HepG2 (cell line): Measurements from ENCODE around the gene NFKBIA. TPM values are rescaled to one million over a fixed set of nuclear protein-coding genes. Genes with fewer than 3 reads are reported as not detected.

Source experiments
- BRD4 ChIP-seq: sonication (generic); formaldehyde crosslinking; IDR thresholded peaks from 2 replicates; pipeline ENCODE4 v1.4.0; 2020; ENCODE audit warnings: missing genetic modification reagents
- DRAP1 ChIP-seq: IDR thresholded peaks from 2 replicates; pipeline ENCODE4 v1.6.1; 2016; ENCODE audit warnings: missing genetic modification reagents, missing compliant biosample characterization
- HNRNPL ChIP-seq: fragments of 200-400 bp; formaldehyde crosslinking; IDR thresholded peaks from 2 replicates; pipeline ENCODE4 v1.6.1; 2017; ENCODE audit warnings: mild to moderate bottlenecking, low read depth, low read length
- MAFK ChIP-seq, 2 experiments: IDR thresholded peaks in 1 of 2; conservative IDR thresholded peaks in 1 of 2; 2 replicates each; pipeline ENCODE4 v1.6.1; 2011; ENCODE audit warnings: improper control_type of control experiment in 2 of 2, low read length in 2 of 2
- NFE2L2 ChIP-seq: fragments of 150-350 bp; IDR thresholded peaks from 2 replicates; pipeline ENCODE4 v1.6.1; 2014; ENCODE audit warnings: low read length
- NFYC ChIP-seq: IDR thresholded peaks from 2 replicates; pipeline ENCODE4 v1.6.1; 2016; ENCODE audit warnings: missing genetic modification reagents, missing compliant biosample characterization
- PHB2 ChIP-seq: fragments of 450-650 bp; IDR thresholded peaks from 2 replicates; pipeline ENCODE4 v1.6.1; 2018; ENCODE audit not compliant: partially characterized antibody
- ZBTB40 ChIP-seq, 2 experiments: fragments of 450-650 bp in 1 of 2; sonication (generic) in 1 of 2; formaldehyde crosslinking in 1 of 2; IDR thresholded peaks; 2 replicates each; pipeline versions ENCODE4 v1.6.1 to v1.8.0; 2016 to 2022; ENCODE audit warnings: antibody characterized with exemption in 1 of 2, mild to moderate bottlenecking in 1 of 2, missing genetic modification reagents in 1 of 2
- ZNF180 ChIP-seq: sonication (generic); formaldehyde crosslinking; IDR thresholded peaks from 2 replicates; pipeline ENCODE4 v1.4.0; 2020; ENCODE audit warnings: low read depth, missing genetic modification reagents, borderline replicate concordance
- ZNF749 ChIP-seq: sonication (generic); formaldehyde crosslinking; IDR thresholded peaks from 2 replicates; pipeline ENCODE4 v1.8.0; 2022; ENCODE audit warnings: mild to moderate bottlenecking, missing genetic modification reagents, moderate library complexity, borderline replicate concordance
- polyA plus RNA-seq, 8 experiments: library from polyadenylated mRNA; depleted of rRNA in 3 of 8; stranded (reverse) in 7 of 8; unstranded in 1 of 8; fragments of >200 nt; fragmentation: Illumina TruSeq in 4 of 8; extraction: Trizol in 4 of 8; gene quantifications; 2 replicates each; pipeline versions ENCODE4 v1.2.1 to v1.2.3, GENCODE V29; 2011 to 2016; ENCODE audit warnings: low read depth in 4 of 8, missing spikeins in 1 of 8, mixed read lengths in 1 of 8; ENCODE audit not compliant: insufficient read depth in 1 of 8
- total RNA-seq, 5 experiments: library from RNA; depleted of rRNA; stranded (reverse); fragments of >200 nt; fragmentation: Illumina TruSeq; extraction: Trizol; gene quantifications; 2 replicates each; pipeline ENCODE4 v1.2.3, GENCODE V29; 2016; ENCODE audit warnings: low read depth in 1 of 5
- TF ChIP-seq, protein P1 (sequence below): sonication (generic); formaldehyde crosslinking; IDR thresholded peaks from 2 replicates; pipeline ENCODE4 v1.4.0; 2020; ENCODE audit warnings: mild to moderate bottlenecking, low read depth, missing genetic modification reagents
- TF ChIP-seq, protein P2 (sequence below): sonication (generic); formaldehyde crosslinking; IDR thresholded peaks from 2 replicates; pipeline ENCODE4 v1.5.0; 2020; ENCODE audit warnings: mild to moderate bottlenecking, missing genetic modification reagents

Gene NFKBIA
- total and polyA plus RNA-seq, 2 of the 13 experiments (the other 11 are each of a cell fraction or from before 2014, with no cell fraction given): 197 to 319 TPM

- no peak for TF ChIP-seq ZBTB40 (IDR thresholded peaks at IDR 0.05)
- TF ChIP-seq ZBTB40 (CRISPR knock-in tag; IDR thresholded peaks at IDR 0.05): no peak; the same call in 1 of the 2 replicates
- TF ChIP-seq PHB2: no peak
- TF ChIP-seq HNRNPL: no peak
- TF ChIP-seq, protein P1, sequence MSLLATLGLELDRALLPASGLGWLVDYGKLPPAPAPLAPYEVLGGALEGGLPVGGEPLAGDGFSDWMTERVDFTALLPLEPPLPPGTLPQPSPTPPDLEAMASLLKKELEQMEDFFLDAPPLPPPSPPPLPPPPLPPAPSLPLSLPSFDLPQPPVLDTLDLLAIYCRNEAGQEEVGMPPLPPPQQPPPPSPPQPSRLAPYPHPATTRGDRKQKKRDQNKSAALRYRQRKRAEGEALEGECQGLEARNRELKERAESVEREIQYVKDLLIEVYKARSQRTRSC (CRISPR knock-in tag): no peak
- peak; percentile 19; the same call in 1 of the 2 replicates for TF ChIP-seq NFE2L2
- TF ChIP-seq MAFK (conservative IDR thresholded peaks at IDR 0.05 in 1 of 2, IDR thresholded peaks at IDR 0.05 in 1 of 2; ENCODE audit: low read length in 2 of 2): no peak
- TF ChIP-seq, protein P2, sequence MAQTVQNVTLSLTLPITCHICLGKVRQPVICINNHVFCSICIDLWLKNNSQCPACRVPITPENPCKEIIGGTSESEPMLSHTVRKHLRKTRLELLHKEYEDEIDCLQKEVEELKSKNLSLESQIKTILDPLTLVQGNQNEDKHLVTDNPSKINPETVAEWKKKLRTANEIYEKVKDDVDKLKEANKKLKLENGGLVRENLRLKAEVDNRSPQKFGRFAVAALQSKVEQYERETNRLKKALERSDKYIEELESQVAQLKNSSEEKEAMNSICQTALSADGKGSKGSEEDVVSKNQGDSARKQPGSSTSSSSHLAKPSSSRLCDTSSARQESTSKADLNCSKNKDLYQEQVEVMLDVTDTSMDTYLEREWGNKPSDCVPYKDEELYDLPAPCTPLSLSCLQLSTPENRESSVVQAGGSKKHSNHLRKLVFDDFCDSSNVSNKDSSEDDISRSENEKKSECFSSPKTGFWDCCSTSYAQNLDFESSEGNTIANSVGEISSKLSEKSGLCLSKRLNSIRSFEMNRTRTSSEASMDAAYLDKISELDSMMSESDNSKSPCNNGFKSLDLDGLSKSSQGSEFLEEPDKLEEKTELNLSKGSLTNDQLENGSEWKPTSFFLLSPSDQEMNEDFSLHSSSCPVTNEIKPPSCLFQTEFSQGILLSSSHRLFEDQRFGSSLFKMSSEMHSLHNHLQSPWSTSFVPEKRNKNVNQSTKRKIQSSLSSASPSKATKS (CRISPR knock-in tag): no peak
- TF ChIP-seq NFYC: no peak
- no peak for TF ChIP-seq ZNF180 (CRISPR knock-in tag)
- TF ChIP-seq ZNF749 (CRISPR knock-in tag): no peak; the same call in 1 of the 2 replicates
- TF ChIP-seq BRD4 (CRISPR knock-in tag): no peak
- TF ChIP-seq DRAP1: peak; percentile 47; the same call in 1 of the 2 replicates
Observed at GRCh38 chr14:35400648-35401421, 3.7 kb downstream of the NFKBIA start (continued).
